Activated B cell treated with CpG ODN at 0.5 μM for 24 hours (primary cell): Measurements from ENCODE around the gene LHX6. TPM values are rescaled to one million over a fixed set of nuclear protein-coding genes. Genes with fewer than 3 reads are reported as not detected.

ENCODE experiments used
- ATAC-seq: fragments of 200-7000 bp; cut with Tn5 transposase; one replicate; pipeline ENCODE4 v1.10.0; 2021; ENCODE audit warnings: low read depth, mild to moderate bottlenecking, moderate library complexity
- CTCF ChIA-PET: fragments of 350-600 bp; sonication (Branson Sonifier 250); formaldehyde crosslinking; loops from one replicate; lab custom pipeline; 2021; ENCODE audit warnings: antibody characterized with exemption; lab: Charles Lee
- POLR2A ChIA-PET: fragments of 350-600 bp; sonication (Branson Sonifier 250); formaldehyde crosslinking; loops from one replicate; lab custom pipeline; 2021; ENCODE audit warnings: antibody characterized with exemption; lab: Charles Lee
- DNase-seq: peaks from one replicate; pipeline ENCODE4 v3.0.0; 2022
- H3K27ac Mint-ChIP-seq: one replicate; pipeline ENCODE4 v1.8.0; 2020; ENCODE audit warnings: mixed read lengths
- H3K27me3 Mint-ChIP-seq: one replicate; pipeline ENCODE4 v1.8.0; 2021; ENCODE audit warnings: mixed read lengths
- H3K36me3 Mint-ChIP-seq: one replicate; pipeline ENCODE4 v1.8.0; 2021; ENCODE audit warnings: low read depth, mixed read lengths
- H3K4me1 Mint-ChIP-seq: one replicate; pipeline ENCODE4 v1.8.0; 2021; ENCODE audit warnings: mixed read lengths
- H3K4me3 Mint-ChIP-seq: one replicate; pipeline ENCODE4 v1.8.0; 2020; ENCODE audit warnings: mild to moderate bottlenecking, mixed read lengths
- H3K9me3 Mint-ChIP-seq: one replicate; pipeline ENCODE4 v1.8.0; 2020; ENCODE audit warnings: mixed read lengths
- CTCF ChIP-seq: fragments of 200-600 bp; IDR thresholded peaks from one replicate; pipeline ENCODE4 v1.8.0; 2022; ENCODE audit warnings: antibody characterized with exemption, mild to moderate bottlenecking
- intact Hi-C: fragments of 100-400 bp; cut with micrococcal nuclease; formaldehyde crosslinking; loops from one replicate; pipeline ENCODE4 v1.15.1; 2024
- total RNA-seq: library from RNA; stranded (reverse); gene quantifications from 2 replicates; pipeline ENCODE4 v1.2.3, GENCODE V29; 2022

Gene LHX6
- total RNA-seq, 1 donor from 2014 or later: not detected

GRCh38 chr9:122201641-122202040 lies 27.1 kb downstream of the LHX6 start:
- Mint-ChIP-seq H3K4me1 (no peaks in the 10 kb centered on the region), H3K27ac (no peak overlapping the region), H3K9me3 (no peaks in the 10 kb centered on the region), H3K4me3 (no peak overlapping the region), H3K36me3 (no peaks in the 10 kb centered on the region), H3K27me3 (peaks cover 9% of the 10 kb centered on the region)
- DNase-seq: no peak
- ChIA-PET POLR2A (no interaction called here), CTCF (no interaction called here)
- TF ChIP-seq CTCF: no peak
- ATAC-seq: no peak
- intact Hi-C loops: no loop called here

GRCh38 chr9:122200960-122201595 lies 27.7 kb downstream of the LHX6 start:
- H3K27me3 Mint-ChIP-seq: peaks cover 8% of the 10 kb centered on the region
- no peak for TF ChIP-seq CTCF
- no peak overlapping the region for H3K4me3 Mint-ChIP-seq
- ChIA-PET CTCF (no interaction called here), POLR2A (no interaction called here)
- no peak for DNase-seq
- H3K36me3 Mint-ChIP-seq: no peaks in the 10 kb centered on the region
- H3K27ac Mint-ChIP-seq: no peak overlapping the region
- intact Hi-C loops: no loop called here
- H3K4me1 Mint-ChIP-seq: no peaks in the 10 kb centered on the region
- no peaks in the 10 kb centered on the region for H3K9me3 Mint-ChIP-seq
- ATAC-seq: no peak

- Mint-ChIP-seq H3K4me1 (no peaks in the 10 kb centered on the region), H3K27ac (no peak overlapping the region), H3K36me3 (no peaks in the 10 kb centered on the region), H3K9me3 (no peaks in the 10 kb centered on the region), H3K4me3 (no peak overlapping the region), H3K27me3 (peaks cover 16% of the 10 kb centered on the region)
- no peak for TF ChIP-seq CTCF
- ATAC-seq (no peak), DNase-seq (no peak)
- POLR2A ChIA-PET: no interaction called here
- CTCF ChIA-PET: interaction anchor here (1.2 kb wide), 1 partner anchor 99 kb away, joined by 3 read pairs; no protein-coding TSS in a partner anchor
- intact Hi-C loops: no loop called here
Observed at GRCh38 chr9:122197882-122198281, 30.9 kb downstream of the LHX6 start.

- TF ChIP-seq CTCF: no peak
Observed at GRCh38 chr9:122197426-122197825, 31.3 kb downstream of the LHX6 start.

GRCh38 chr9:122195875-122196274 lies 32.9 kb downstream of the LHX6 start:
- ATAC-seq: no peak
- no peak overlapping the region for H3K27ac Mint-ChIP-seq
- intact Hi-C loops: no loop called here
- peaks cover 16% of the 10 kb centered on the region for H3K27me3 Mint-ChIP-seq
- ChIA-PET POLR2A (no interaction called here), CTCF (no interaction called here)
- TF ChIP-seq CTCF: no peak
- H3K4me1 Mint-ChIP-seq: no peaks in the 10 kb centered on the region
- no peaks in the 10 kb centered on the region for H3K36me3 Mint-ChIP-seq
- no peak overlapping the region for H3K4me3 Mint-ChIP-seq
- H3K9me3 Mint-ChIP-seq: no peaks in the 10 kb centered on the region
- DNase-seq: no peak

More at GRCh38 chr9:122197426-122197825, 31.3 kb downstream of the LHX6 start:
- no peak for ATAC-seq
- Mint-ChIP-seq H3K9me3 (no peaks in the 10 kb centered on the region), H3K36me3 (no peaks in the 10 kb centered on the region), H3K4me3 (no peak overlapping the region), H3K27me3 (peaks cover 16% of the 10 kb centered on the region), H3K27ac (no peak overlapping the region), H3K4me1 (no peaks in the 10 kb centered on the region)
- ChIA-PET CTCF (interaction anchor here (1.2 kb wide), 1 partner anchor 98 kb away, joined by 3 read pairs; no protein-coding TSS in a partner anchor), POLR2A (no interaction called here)
- intact Hi-C loops: no loop called here
- no peak for DNase-seq
